BE2C (cell line): ENCODE measurements around the gene MANBA.

Experiments
- DNase-seq: peaks from one replicate; pipeline ENCODE4 v3.0.0-alpha.2; 2020
- H3K27me3 ChIP-seq: fragments of 250-450 bp; sonication (Bioruptor Pico); 2 replicates; pipeline ENCODE4 v1.5.1; 2020; ENCODE audit warnings: mild to moderate bottlenecking
- H3K36me3 ChIP-seq: fragments of 250-450 bp; sonication (Bioruptor Pico); 2 replicates; pipeline ENCODE4 v1.5.1; 2020; ENCODE audit warnings: mild to moderate bottlenecking
- H3K4me1 ChIP-seq: fragments of 250-450 bp; sonication (Bioruptor Pico); 2 replicates; pipeline ENCODE4 v1.5.1; 2020
- H3K4me3 ChIP-seq: 2 replicates; pipeline ENCODE4 v1.5.1; 2011; ENCODE audit warnings: low read depth, low read length
- H3K9me3 ChIP-seq: fragments of 250-450 bp; sonication (Bioruptor Pico); 2 replicates; pipeline ENCODE4 v1.5.1; 2020
- TF ChIP-seq, protein P1 (sequence below): IDR thresholded peaks from 2 replicates; pipeline ENCODE4 v1.5.1; 2012; ENCODE audit warnings: mild to moderate bottlenecking, low read depth, low read length

Gene MANBA

DNA sequence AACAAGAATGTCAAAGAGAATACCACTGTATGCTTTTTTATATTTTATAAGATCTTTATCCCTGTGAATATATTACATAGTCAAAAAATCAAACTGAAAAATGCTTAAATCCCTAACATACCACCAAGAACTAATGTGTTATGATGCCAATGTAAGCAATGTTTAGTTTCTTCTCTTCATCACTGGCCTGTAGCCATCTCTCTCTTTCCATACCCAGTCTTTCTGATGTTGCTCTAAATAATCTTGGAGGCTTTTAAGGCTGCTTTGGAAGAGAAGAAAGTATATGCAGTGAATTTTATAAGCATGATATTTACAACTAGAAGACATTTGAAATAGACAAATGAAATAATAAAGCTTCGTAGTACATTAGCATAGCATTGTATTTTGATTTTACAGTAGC lies 176.7 kb downstream of the MANBA start:
- no peak for DNase-seq
- Histone ChIP-seq H3K4me1 (no peaks in the 10 kb centered on the region), H3K27me3 (no peaks in the 10 kb centered on the region), H3K9me3 (no peaks in the 10 kb centered on the region), H3K36me3 (peaks cover 9% of the 10 kb centered on the region), H3K4me3 (no peak overlapping the region)
- TF ChIP-seq, protein P1, sequence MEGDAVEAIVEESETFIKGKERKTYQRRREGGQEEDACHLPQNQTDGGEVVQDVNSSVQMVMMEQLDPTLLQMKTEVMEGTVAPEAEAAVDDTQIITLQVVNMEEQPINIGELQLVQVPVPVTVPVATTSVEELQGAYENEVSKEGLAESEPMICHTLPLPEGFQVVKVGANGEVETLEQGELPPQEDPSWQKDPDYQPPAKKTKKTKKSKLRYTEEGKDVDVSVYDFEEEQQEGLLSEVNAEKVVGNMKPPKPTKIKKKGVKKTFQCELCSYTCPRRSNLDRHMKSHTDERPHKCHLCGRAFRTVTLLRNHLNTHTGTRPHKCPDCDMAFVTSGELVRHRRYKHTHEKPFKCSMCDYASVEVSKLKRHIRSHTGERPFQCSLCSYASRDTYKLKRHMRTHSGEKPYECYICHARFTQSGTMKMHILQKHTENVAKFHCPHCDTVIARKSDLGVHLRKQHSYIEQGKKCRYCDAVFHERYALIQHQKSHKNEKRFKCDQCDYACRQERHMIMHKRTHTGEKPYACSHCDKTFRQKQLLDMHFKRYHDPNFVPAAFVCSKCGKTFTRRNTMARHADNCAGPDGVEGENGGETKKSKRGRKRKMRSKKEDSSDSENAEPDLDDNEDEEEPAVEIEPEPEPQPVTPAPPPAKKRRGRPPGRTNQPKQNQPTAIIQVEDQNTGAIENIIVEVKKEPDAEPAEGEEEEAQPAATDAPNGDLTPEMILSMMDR = no peak
